B cell (primary cell): ENCODE results near the gene OR13G1. TPM values are rescaled to one million over a fixed set of nuclear protein-coding genes. Genes with fewer than 3 reads are reported as not detected.
A peak's percentile ranks its signal among the peaks of the same experiment; 100 is the strongest.

ENCODE experiments used
- ATAC-seq: fragments of 200-7000 bp; cut with Tn5 transposase; one replicate; pipeline ENCODE4 v1.10.0; 2021; ENCODE audit warnings: low read depth, mild to moderate bottlenecking, moderate number of reproducible peaks, moderate library complexity
- CTCF ChIA-PET: fragments of 350-600 bp; sonication (Branson Sonifier 250); formaldehyde crosslinking; loops from one replicate; lab custom pipeline; 2021; ENCODE audit warnings: antibody characterized with exemption, inconsistent platforms; lab: Charles Lee
- POLR2A ChIA-PET: fragments of 350-600 bp; sonication (Branson Sonifier 250); formaldehyde crosslinking; loops from one replicate; lab custom pipeline; 2021; ENCODE audit warnings: antibody characterized with exemption; lab: Charles Lee
- DNase-seq: peaks from one replicate; pipeline ENCODE4 v3.0.0; 2013
- H2AFZ ChIP-seq: 2 replicates; pipeline ENCODE4 v1.6.1; 2012; ENCODE audit warnings: mild to moderate bottlenecking, low read depth, low read length; ENCODE audit not compliant: insufficient read depth, poor library complexity, severe bottlenecking
- H3K27ac ChIP-seq, 2 donors: 1 replicate in 1 of 2; 2 replicates in 1 of 2; pipeline ENCODE4 v1.5.1; 2012 to 2013; ENCODE audit warnings: low read length in 2 of 2, mild to moderate bottlenecking in 2 of 2, moderate library complexity in 1 of 2
- H3K27me3 ChIP-seq, 4 experiments: fragments of 200-600 bp in 1 of 4; sonication (generic) in 1 of 4; replicated peaks in 1 of 4; 1 replicate in 2 of 4; 2 replicates in 2 of 4; pipeline versions ENCODE4 v1.6.1 to v1.7.0; 2013 to 2016; ENCODE audit warnings: low read length in 3 of 4, mild to moderate bottlenecking in 2 of 4, mixed read lengths in 1 of 4, moderate library complexity in 1 of 4; ENCODE audit not compliant: insufficient read depth in 4 of 4, control insufficient read depth in 3 of 4; ENCODE audit errors: control extremely low read depth in 1 of 4
- H3K36me3 ChIP-seq, 2 experiments: replicated peaks in 1 of 2; 1 replicate in 1 of 2; 2 replicates in 1 of 2; pipeline versions ENCODE4 v1.6.1 to v1.7.1; 2013; ENCODE audit warnings: low read length in 1 of 2; ENCODE audit not compliant: insufficient read depth in 2 of 2, control insufficient read depth in 1 of 2; ENCODE audit errors: control extremely low read depth in 1 of 2, extremely low read depth in 1 of 2
- H3K4me1 ChIP-seq, 2 donors: fragments of 200-600 bp in 1 of 2; sonication (generic) in 1 of 2; 1 replicate in 1 of 2; 2 replicates in 1 of 2; pipeline versions ENCODE4 v1.5.1 to v1.6.1; 2013 to 2017; ENCODE audit warnings: low read length in 2 of 2; ENCODE audit not compliant: control insufficient read depth in 2 of 2, insufficient read depth in 2 of 2
- H3K4me2 ChIP-seq: replicated peaks from 2 replicates; pipeline ENCODE3; 2012; ENCODE audit warnings: mild to moderate bottlenecking, low read depth, low read length; ENCODE audit not compliant: poor library complexity, severe bottlenecking
- H3K4me3 ChIP-seq, 5 experiments: fragments of 200-600 bp in 1 of 5; sonication (generic) in 1 of 5; 1 replicate in 3 of 5; 2 replicates in 2 of 5; pipeline versions ENCODE4 v1.5.1 to v1.7.0; 2011 to 2016; ENCODE audit warnings: low read length in 4 of 5, mild to moderate bottlenecking in 4 of 5, low read depth in 2 of 5, control low read depth in 1 of 5, moderate library complexity in 1 of 5; ENCODE audit not compliant: insufficient read depth in 1 of 5; ENCODE audit errors: control extremely low read depth in 1 of 5, extremely low read depth in 1 of 5
- H3K79me2 ChIP-seq: fragments of 200-600 bp; sonication (generic); one replicate; pipeline ENCODE4 v1.6.0; 2016; ENCODE audit warnings: low read length; ENCODE audit not compliant: control insufficient read depth, insufficient read depth
- H3K9ac ChIP-seq: fragments of 200-600 bp; sonication (generic); 2 replicates; pipeline ENCODE4 v1.6.1; 2017; ENCODE audit warnings: mild to moderate bottlenecking, low read length, moderate library complexity
- H3K9me3 ChIP-seq, 3 donors: one replicate each; pipeline versions ENCODE4 v1.6.1 to v1.7.1; 2013; ENCODE audit warnings: low read length in 2 of 3; ENCODE audit not compliant: control insufficient read depth in 2 of 3, insufficient read depth in 1 of 3; ENCODE audit errors: control extremely low read depth in 1 of 3
- H4K20me1 ChIP-seq: 2 replicates; pipeline ENCODE4 v1.6.0; 2012; ENCODE audit warnings: mild to moderate bottlenecking, low read length; ENCODE audit not compliant: insufficient read depth, control insufficient read depth, poor library complexity, severe bottlenecking
- H3K27ac Mint-ChIP-seq: one replicate; pipeline ENCODE4 v1.8.0; 2021; ENCODE audit warnings: mixed read lengths
- H3K27me3 Mint-ChIP-seq: one replicate; pipeline ENCODE4 v1.8.0; 2021; ENCODE audit warnings: mixed read lengths
- H3K4me1 Mint-ChIP-seq: one replicate; pipeline ENCODE4 v1.8.0; 2021; ENCODE audit warnings: mixed read lengths
- H3K4me3 Mint-ChIP-seq: one replicate; pipeline ENCODE4 v1.8.0; 2021; ENCODE audit warnings: mixed read lengths
- H3K9me3 Mint-ChIP-seq: one replicate; pipeline ENCODE4 v1.8.0; 2022; ENCODE audit warnings: mixed read lengths; ENCODE audit not compliant: insufficient read depth
- EZH2 ChIP-seq: IDR thresholded peaks from 2 replicates; pipeline ENCODE4 v1.6.1; 2012; ENCODE audit warnings: borderline replicate concordance, low read depth, mild to moderate bottlenecking, moderate library complexity, low read length; ENCODE audit not compliant: insufficient read depth, poor library complexity, severe bottlenecking
- WGBS: methylation state at CpG from one replicate; pipeline ENCODE4 v1.1.5; 2013; ENCODE audit warnings: missing lambda C conversion rate; ENCODE audit not compliant: insufficient coverage; 5-methylcytosine and 5-hydroxymethylcytosine counted together
- intact Hi-C: fragments of 100-400 bp; cut with micrococcal nuclease; formaldehyde crosslinking; loops from one replicate; pipeline ENCODE4 v1.10.0; 2022
- polyA plus RNA-seq: library from polyadenylated mRNA; depleted of rRNA; stranded (reverse); fragments of >200 nt; gene quantifications from 2 replicates; pipeline ENCODE4 v1.2.3, GENCODE V29; 2012
- total RNA-seq, 2 donors: library from RNA; stranded (reverse); fragments of 120-200 nt in 1 of 2; gene quantifications; 1 replicate in 1 of 2; 2 replicates in 1 of 2; pipeline versions ENCODE4 v1.2.3 to v1.2.4, GENCODE V29; 2013 to 2022
- TF ChIP-seq, protein P1 (sequence below): fragments of 200-600 bp; IDR thresholded peaks from one replicate; pipeline ENCODE4 v1.8.0; 2022; ENCODE audit warnings: antibody characterized with exemption, mild to moderate bottlenecking

Gene OR13G1
- total and polyA plus RNA-seq, 2 donors (not counting 1 experiment from before 2014, with no cell fraction given), result not detected

DNA sequence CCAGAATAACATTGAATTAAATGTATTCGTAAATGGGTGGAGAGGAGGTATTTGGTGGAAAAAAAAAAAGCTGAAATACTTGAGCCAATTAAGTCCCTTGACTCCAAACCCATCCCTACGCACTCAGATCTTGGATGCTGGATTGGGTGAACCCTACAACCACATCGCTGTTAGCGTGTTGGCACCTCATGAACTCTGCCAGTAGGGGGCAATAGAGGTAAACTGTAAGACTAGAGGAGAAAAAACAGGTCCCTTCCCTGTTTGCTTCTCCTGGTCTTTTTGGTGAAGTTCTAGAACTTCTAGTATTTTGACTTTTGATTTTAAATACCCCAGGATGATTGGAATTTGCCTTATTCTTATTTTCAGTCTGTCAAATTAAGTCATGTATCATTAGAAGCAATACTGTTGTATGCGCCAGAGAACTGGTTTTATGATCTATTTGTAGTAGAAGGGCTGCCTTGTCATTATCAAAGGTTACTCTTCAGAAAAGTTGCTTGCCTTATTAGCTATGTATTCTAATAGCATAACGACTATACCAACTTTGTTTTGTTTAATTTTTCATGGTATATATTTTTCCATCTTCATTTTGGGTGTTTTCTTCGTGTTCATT, 1.9 kb upstream of the OR13G1 start:
- no CpG with 5 or more reads among the region's 7 CpGs for WGBS
- H3K4me1 ChIP-seq, result no peaks in the 10 kb centered on the region
- DNase-seq, result peak; percentile 49

DNA sequence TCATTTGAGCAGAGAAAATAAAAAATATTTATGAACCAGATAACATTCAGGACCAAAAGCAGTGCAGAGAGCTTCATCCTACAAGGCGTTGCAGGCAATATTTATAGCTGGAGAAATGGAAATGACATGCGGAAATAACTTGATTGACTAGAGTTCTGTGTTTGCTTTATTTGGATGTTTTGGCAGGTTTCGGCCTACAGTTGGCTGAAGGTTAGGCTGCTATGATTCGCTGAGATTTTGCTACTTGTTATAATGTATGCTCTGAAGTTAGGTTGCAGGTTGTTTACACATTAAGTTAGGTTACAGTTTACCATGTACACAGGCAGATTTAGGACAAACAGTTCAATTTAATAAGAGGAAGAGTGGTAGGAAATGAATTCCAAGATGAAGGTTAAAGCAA, 632 bp upstream of the OR13G1 start:
- ChIA-PET POLR2A (no interaction called here), CTCF (interaction anchor here (0.9 kb wide), 1 partner anchor 77 kb away, joined by 3 read pairs; no protein-coding TSS in a partner anchor)
- no peak for TF ChIP-seq EZH2
- TF ChIP-seq, protein P1, sequence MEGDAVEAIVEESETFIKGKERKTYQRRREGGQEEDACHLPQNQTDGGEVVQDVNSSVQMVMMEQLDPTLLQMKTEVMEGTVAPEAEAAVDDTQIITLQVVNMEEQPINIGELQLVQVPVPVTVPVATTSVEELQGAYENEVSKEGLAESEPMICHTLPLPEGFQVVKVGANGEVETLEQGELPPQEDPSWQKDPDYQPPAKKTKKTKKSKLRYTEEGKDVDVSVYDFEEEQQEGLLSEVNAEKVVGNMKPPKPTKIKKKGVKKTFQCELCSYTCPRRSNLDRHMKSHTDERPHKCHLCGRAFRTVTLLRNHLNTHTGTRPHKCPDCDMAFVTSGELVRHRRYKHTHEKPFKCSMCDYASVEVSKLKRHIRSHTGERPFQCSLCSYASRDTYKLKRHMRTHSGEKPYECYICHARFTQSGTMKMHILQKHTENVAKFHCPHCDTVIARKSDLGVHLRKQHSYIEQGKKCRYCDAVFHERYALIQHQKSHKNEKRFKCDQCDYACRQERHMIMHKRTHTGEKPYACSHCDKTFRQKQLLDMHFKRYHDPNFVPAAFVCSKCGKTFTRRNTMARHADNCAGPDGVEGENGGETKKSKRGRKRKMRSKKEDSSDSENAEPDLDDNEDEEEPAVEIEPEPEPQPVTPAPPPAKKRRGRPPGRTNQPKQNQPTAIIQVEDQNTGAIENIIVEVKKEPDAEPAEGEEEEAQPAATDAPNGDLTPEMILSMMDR, result no peak
- Histone ChIP-seq H3K79me2 (no peaks in the 10 kb centered on the region), H3K9ac (no peak overlapping the region), H4K20me1 (no peaks in the 10 kb centered on the region), H2AFZ (no peak overlapping the region), H3K27me3 (no peaks in the 10 kb centered on the region), H3K4me2 (no peak overlapping the region), H3K4me1 (no peaks in the 10 kb centered on the region), H3K9me3 (no peaks in the 10 kb centered on the region), H3K27ac (no peak overlapping the region), H3K4me3 (no peak overlapping the region), H3K36me3 (no peaks in the 10 kb centered on the region)
- H3K27me3 Mint-ChIP-seq, result no peaks in the 10 kb centered on the region
- H3K4me1 Mint-ChIP-seq, result no peaks in the 10 kb centered on the region
- ATAC-seq (no peak), DNase-seq (no peak)
- H3K9me3 Mint-ChIP-seq, result no peaks in the 10 kb centered on the region
- no peak overlapping the region for H3K27ac Mint-ChIP-seq
- H3K4me3 Mint-ChIP-seq, result no peak overlapping the region
- 83% methylated on average over 4 of the region's 4 CpGs for whole genome bisulfite sequencing
- intact Hi-C loops, result no loop called here

More for the DNA sequence above, 1.9 kb upstream of the OR13G1 start:
- no peak overlapping the region for H3K27ac Mint-ChIP-seq
- intact Hi-C loops, result no loop called here
- Histone ChIP-seq H3K4me2 (no peak overlapping the region), H2AFZ (no peak overlapping the region), H3K27me3 (no peaks in the 10 kb centered on the region), H3K9me3 (no peaks in the 10 kb centered on the region), H3K4me3 (no peak overlapping the region), H3K27ac (no peak overlapping the region), H3K79me2 (no peaks in the 10 kb centered on the region), H3K36me3 (no peaks in the 10 kb centered on the region), H3K9ac (no peak overlapping the region), H4K20me1 (no peaks in the 10 kb centered on the region)
- ATAC-seq, result no peak
- no peak overlapping the region for H3K4me3 Mint-ChIP-seq
- no peak for TF ChIP-seq EZH2
- TF ChIP-seq, protein P1, result peak; percentile 89
- H3K4me1 Mint-ChIP-seq, result no peaks in the 10 kb centered on the region
- H3K27me3 Mint-ChIP-seq, result no peaks in the 10 kb centered on the region
- no peaks in the 10 kb centered on the region for H3K9me3 Mint-ChIP-seq
- ChIA-PET CTCF (interaction anchor here (1.4 kb wide), 1 partner anchor 12 kb away, joined by 8 read pairs; no protein-coding TSS in a partner anchor), POLR2A (no interaction called here)
